ENCODE measurements around the gene LHX3. TPM values are rescaled to one million over a fixed set of nuclear protein-coding genes. Genes with fewer than 3 reads are reported as not detected.

Gene LHX3
- total RNA-seq, 1 donor from 2014 or later = not detected

DNA sequence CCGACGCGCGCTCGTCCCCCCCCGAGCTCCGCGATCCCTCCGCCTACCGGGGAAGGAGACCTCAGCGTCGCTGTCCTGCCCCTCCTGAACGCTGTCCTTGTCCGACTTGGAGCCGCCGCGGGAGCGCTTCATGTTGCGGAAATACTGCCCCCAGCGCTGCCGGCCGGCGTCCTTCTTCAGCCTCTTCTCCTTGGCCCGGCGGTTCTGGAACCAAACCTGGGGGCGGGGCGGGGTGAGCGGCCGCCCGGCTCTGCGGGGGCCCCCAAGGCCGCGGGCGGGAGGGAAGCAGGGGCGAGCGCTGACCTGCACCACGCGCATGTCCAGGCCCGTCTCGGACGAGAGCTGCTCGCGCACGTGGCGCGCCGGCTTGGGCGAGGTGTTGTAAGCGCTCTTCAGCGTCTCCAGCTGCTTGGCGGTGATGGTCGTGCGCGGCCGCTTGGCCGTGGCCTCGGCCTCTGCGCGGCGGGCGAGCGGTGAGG lies 6.3 kb downstream of the LHX3 start:
- ATAC-seq (no peak), DNase-seq (ENCODE audit: low spot score) (no peak)
- intact Hi-C loops (cut with DNase I) = no loop called here

DNA sequence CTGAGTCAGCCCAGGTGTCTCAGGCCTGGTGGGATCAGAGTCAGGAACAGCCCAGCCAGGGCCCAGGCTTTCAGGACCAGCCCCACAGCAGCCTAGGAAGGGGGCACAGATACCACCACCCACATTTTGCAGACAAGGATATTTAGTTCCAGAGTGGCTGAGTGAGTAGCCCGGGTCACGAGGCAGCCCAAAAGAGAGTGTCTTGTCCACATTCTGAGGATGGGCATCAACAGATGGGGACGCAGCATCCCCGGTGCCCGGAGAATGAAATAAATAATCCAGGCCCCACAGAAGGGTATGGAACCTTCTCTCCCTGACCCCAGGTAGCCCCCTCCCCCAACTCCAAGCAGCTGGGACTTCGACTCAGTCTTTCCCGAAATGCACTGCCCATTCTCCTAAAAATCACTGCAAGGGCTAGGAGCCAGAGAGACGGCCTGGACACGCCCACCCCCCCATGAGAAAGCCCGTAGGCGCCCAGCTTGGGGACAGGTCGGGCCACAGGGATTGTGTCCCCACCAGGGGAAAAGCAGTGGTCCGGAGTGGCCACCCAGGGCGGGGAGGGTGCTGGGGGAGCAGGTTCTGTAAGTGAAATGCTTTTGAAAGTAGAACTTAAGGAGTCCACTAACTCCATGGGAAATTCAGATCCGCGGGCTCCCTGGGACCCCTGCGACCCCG lies 6.9 kb downstream of the LHX3 start:
- ATAC-seq (no peak), DNase-seq (ENCODE audit: low spot score) (no peak)
- intact Hi-C loops (cut with DNase I) = no loop called here

DNA sequence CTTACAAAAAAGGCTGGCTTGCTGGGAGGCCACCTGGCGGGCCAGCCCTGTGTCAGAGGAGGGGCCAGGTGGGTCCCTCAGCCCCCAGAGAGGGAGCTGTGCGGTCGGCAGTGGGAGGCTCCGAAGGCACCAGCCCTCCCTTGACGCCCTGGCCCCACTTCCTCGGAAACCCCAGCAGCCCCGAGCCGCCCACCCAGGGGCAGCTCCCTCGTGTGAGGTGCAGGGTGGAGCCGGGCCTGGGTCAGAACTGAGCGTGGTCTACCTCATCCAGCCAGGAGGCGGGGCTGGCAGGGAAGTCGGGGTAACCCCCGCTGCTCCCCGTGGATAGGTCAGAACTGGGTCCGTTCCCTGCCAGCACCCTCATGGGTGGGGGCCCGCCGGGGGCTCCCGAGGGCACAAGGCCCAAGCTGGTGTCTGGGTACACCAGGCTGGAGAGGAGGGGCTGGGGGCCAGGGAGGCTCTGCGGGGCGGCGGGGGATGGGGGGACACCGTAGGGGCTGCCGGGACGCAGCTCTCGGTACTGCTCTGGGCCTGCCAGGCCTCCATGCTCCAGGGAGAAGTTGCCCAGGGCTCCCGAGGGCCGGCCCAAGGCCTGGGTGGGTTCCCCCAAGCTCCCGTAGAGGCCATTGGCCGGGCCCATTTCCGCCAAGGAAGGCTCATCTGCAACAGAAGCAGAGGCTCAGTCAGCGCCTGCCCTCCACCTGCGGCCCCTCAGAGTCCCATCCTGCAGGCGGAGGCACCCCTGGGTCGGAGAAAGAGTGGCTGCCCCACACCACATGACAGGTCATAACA lies 7.6 kb downstream of the LHX3 start:
- DNase-seq (ENCODE audit: low spot score) = no peak
- intact Hi-C loops (cut with DNase I) = no loop called here
- ATAC-seq = peak; percentile 10

DNA sequence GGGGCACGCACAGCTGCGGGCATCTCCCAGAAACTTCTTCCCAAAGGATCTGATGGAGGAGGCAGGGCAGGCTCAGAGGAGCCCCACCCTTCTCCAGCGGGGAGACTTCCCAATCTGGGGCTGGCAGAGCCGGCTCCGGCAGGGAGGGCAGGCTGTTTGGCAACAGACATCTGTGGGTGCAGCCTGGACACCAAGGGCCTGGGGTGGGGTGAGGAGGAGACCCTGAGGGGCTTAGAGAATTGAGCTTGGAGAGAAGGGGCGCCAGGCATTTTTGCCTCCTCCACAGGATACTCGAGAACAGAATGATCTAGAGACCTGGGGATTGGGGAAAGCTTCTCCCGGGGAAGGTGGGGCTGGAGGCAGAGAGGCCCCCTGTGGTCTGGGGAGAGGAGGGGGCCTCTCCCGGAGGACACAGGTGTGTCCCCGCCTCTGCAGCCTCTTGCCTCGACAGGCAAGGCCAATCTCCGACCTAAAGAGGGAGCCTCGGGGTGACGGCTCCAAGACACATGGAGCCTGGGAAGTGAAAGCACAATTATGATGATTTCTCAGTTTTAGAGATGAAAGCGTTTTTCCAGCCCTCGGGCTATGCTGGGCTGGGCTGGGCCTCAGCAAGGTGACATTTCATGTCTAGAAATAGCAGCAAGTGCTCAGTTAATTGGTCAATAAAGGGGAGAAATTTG lies 8.4 kb downstream of the LHX3 start:
- no peak for ATAC-seq
- no peak for DNase-seq (ENCODE audit: low spot score)
- intact Hi-C loops (cut with DNase I) = no loop called here

DNA sequence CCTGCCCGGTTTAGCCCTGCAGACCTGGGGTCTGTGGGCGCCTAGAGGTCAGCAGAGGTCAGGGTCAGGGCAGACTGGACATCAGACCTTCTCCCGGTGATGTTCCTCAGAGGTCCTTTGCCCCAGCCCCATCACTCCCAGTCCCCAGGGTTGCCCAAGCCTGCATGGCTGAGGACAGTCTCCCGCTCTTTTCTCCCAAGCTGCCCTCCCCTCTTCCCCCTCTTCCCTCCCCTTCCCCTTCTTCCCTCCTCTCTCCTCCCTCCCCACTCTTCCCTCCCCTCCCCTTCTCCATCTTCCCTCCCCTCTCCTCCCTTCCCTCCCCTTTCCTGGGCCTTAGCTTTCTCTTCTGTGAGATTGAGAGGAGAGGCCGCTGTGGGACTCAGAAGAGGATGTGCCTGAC lies 10.4 kb downstream of the LHX3 start:
- DNase-seq (ENCODE audit: low spot score) = no peak
- intact Hi-C loops (cut with DNase I) = no loop called here
- ATAC-seq = no peak

DNA sequence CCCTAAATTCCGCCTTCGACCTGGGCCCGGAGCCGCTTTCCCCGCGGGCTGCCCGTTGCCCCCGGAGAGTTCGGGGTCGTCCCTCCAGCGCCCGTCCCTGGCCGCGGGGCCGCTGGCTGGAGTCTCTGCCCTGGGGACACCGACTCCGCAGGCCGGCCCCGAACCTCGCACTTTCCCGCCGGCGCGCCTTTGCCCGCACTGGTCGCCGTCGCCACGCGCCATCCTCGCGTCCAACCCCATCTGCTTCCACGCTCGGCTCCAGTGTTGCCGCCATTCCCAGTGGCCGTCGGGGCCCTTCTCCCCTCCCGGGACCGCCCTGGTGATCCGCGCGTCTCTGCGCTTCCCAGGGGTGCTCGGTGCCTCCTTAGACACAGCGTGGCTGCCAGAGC lies 11.0 kb downstream of the LHX3 start:
- ATAC-seq (no peak), DNase-seq (ENCODE audit: low spot score) (no peak)
- intact Hi-C loops (cut with DNase I) = no loop called here

DNA sequence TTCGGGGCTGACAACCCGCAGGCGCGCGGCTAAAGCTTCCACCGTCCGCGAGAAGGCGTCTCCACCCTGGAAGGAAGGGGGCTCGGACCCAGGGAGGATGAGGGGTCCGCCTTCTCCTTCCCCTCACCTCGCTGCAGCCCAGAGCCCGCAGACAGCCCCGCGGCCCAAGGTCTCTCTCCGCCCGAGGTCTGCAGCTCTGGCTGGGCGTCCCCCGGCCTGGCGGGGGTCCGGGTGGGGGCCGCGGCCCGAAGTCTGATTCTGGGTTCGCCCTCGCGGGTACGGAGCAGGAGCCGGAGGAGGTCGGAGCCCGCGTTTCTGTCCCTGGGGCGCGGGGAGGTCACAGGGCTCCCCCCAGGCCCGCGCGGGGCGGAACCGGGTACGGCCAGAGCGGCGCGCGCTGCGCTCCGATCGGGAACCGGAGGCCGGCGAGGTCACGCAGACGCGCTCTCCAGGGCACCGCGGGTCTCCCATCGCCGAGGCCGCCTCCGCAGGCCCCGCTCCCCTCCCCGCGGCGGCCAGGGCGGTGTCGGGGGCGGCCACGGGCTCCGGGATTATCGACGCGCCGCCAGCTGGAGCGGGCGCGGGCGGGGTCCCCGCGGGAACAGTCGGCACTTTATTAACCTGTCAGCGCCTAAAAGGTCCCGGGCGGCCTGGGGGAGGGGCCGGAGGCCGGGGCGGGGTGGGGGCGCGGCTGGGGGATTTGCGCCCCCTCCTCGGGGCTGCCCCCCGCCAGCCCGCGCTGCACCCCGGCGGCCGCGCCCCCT lies 11.6 kb downstream of the LHX3 start:
- no peak for ATAC-seq
- intact Hi-C loops (cut with DNase I) = no loop called here
- no peak for DNase-seq (ENCODE audit: low spot score)

DNA sequence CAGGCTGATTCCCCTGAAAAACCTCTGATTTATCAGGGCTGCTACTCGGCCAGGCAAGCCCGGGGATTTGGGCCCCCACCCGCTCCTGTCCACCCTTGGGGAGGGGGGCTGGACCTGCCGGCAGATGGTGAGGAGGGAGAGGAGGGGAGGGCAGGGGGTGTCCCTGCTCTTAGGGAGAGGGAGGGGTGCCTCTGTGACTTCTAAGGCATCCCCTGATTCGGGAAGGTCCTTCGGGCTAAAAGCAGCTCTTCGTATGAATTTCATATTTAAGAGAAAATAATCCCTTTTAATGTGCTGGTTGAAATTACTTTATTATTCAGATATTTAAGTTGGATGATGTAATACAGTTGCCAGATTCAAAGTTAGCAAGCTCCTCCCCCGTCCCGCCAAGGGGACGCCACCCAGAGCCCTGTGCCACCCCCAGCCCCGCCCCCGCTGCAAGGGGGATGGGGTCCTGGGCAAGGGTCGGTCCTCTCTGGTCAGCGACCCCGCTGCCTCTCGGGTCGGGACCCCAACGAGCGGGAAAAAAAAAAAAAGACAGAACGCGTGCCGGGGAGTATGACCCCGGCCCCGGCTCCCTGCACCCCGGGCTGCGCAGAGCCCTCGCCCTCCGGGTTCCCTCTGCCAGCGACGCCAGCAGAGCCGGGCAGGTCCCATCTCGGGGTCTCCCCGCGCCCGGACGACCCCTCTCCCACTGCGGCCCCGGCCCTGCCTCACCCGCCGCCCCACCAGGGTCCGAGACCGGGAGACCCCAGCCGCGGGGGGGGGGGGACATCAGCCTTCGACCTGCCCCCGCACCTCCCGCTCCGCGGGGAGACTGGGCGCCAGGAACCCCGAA lies 12.4 kb downstream of the LHX3 start:
- ATAC-seq (no peak), DNase-seq (ENCODE audit: low spot score) (no peak)
- intact Hi-C loops (cut with DNase I) = no loop called here

DNA sequence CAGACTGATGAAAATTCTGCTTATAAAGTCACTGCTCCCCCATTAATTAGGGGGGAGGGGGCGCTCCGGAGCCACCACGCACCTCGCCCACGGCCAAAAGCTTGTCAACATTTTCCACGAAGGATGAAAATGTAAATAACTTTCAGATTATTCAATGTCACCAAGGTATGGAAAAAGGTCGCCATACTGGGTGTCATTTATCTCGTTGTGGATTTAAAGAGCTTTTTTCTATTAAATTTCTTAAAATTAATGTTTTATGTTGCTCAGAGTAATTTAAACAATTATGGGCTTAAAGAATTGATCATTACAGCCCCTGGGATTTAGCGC lies 13.0 kb downstream of the LHX3 start:
- intact Hi-C loops (cut with DNase I) = no loop called here
- DNase-seq (ENCODE audit: low spot score) (no peak), ATAC-seq (no peak)

DNA sequence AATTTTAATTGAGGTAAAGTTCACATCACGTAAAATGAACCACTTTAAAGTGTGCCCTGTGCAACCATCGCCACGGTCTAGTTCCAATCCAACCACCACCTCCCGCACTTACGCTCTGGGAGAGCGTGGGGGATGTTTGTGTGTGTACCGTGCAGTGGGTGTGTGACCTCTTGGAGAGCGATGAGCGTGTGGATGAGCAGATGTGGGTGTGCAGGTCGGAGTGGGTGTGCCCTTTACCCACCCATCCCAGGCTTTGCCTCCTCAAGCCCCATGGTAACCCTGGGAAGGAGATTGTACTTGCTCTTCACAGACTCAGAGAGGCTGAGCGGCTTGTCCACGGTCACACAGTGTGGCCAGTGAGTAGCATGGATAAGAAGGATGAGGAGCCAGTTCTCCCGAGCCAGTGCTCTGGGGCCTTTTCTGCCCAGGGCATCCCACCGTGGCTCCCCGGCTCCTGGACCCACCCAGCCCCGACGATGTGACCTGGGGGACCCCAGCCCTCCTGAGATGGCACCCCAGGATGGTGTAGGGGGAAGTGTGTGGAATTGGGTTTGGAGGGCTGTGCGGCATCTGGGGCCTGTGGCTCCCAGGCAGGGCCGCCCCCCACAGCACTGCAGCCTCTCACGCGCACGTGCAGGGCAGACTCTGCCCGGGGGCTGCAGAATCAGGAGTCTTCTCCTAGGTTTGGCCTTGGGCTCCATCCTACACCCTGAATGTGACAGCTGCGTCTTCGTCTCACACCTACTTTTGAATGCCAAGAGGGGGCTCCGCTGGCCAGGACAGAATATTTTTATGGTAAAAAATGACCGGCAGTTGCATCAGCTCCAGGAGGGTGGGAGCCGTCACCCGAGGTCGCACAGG lies 13.6 kb downstream of the LHX3 start:
- intact Hi-C loops (cut with DNase I) = no loop called here
- ATAC-seq (no peak), DNase-seq (ENCODE audit: low spot score) (no peak)

DNA sequence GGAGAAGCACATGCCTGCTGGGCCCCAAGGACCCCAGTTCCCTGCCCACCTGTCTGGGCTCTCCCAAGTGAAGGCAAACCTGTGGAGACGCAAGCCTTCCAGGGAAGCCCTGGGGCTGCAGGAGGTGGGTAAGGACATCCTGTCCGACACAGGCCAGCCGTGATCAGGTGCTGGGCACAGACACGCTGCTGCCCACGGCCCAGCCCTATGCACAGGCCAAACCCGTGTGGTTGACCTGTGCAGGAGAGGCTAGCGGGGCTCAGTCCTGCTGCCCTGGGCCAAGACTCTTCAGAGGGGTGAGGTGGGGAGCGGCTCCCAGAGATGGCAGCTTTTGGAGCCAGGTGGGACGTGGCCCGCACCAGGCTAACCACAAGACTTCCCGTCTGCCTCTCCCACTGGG lies 14.3 kb downstream of the LHX3 start:
- intact Hi-C loops (cut with DNase I) = no loop called here
- ATAC-seq (no peak), DNase-seq (ENCODE audit: low spot score) (no peak)

DNA sequence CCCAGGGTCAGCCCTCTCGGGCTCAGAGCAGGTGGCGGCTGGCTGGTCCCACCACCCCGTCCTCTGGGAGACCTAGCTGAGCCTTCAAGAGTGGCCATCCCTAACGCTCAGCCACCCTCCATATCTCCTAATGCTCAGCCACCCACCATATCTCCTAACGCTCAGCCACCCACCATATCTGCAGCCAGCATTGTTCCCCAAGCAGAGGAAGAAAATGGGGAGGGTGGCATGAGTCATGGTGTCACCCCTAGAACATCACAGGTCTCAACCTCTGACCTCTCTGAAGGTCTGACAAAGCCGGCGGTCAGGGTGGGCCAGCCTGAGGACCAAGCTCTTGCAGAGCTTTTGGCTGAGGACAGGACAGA lies 14.7 kb downstream of the LHX3 start:
- DNase-seq (ENCODE audit: low spot score) (no peak), ATAC-seq (no peak)
- intact Hi-C loops (cut with DNase I) = no loop called here

DNA sequence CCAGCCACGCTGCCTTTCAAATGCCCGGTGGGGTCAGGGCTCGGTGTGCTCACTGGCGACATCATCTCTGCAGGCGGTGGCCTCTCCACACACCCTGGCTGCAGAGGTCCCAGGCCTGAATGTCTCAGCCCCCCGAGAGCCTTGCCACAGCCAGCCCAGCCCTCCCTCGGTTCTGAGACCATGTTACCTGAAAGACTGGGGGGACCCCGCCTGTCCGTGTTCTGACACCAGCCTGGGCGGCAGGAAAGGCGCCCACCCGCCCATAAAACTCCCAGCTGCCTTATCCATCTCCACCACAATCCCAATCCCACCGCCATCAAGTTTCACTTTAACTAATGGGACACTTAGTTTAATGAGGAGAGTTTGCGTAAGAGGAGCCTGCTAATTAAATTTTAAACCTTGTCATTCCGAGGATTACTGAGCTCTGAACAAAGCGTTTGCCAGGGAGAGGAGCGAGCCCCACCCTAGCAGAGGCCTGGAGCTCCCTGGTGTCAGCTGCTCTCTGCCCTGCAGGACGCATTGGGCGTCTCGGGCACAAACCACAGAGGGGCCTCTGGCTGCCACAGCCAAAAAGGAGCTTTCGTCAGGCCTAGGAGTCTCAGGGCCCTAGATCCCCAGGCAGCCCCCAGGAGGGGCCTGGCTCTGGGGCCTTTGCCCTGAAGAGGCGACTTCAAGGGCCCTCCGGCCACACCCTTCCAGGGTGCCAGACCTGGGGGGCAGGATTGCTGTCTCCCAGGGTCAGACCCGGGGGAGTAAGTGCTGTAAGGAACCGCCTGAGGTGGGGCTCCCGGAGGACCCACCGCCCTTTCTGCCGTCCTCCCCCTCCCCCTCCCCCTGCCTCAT lies 15.3 kb downstream of the LHX3 start:
- intact Hi-C loops (cut with DNase I) = no loop called here
- no peak for ATAC-seq
- DNase-seq (ENCODE audit: low spot score) = no peak

DNA sequence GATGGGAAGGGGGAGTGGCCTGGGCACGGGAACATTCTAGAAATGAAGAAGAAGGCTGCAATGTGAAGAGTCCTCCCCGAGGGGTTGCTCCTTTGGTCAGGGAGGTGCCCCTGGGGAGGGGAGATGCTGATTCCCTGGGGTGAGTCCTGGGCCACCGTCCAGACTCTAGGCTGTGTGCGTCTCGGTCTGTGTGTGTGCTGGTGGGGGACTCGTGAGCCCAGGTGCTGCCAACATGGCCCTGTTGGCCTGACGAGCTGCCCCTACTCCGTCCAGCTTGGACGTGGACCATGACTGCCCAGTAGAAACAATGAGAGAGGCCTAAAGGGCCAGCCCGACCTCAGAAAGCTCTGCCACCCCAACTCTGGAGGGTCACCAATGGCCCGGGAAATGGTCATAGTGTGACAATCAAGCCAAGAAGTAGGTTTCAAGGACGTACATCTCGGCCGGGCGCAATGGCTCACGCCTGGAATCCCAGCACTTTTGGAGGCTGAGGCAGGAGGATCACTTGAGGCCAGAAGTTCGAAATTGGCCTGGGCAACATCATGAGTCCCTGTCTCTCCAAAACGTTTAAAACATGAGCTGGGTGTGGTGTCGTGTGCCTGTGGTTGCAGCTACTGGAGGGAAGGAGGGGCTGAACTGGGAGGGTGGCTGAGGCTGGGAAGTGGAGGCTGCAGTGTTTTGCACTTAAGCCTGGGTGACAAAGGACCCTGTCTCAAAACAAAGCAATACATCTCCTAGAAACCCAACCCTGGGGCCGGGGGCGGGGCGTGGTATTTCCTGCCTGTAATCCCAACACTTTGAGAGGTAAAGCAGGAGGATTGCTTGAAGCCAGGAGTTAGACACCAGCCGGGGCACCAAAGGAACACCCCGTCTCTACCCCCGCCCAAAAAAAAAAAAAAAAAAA lies 17.0 kb downstream of the LHX3 start:
- ATAC-seq = no peak
- intact Hi-C loops (cut with DNase I) = no loop called here

DNA sequence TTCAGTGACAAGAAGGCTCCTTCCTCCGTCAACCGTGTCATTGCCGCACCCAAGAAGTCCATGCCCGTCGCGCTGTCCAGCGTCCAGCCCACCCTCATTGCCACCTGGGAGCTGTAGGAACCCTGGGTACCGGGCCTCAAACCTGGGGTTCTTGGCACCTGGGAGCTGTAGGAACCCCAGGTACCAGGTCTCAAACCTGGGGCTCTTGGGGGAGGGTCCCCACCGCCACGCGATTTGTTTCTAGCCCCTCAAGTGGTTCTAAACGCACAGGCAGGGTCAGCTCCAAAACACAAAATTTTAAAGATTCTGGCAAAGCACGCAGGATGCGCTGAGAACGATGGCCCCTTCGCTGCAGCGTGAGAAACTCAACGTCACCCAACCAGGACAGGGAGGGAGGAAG lies 17.7 kb downstream of the LHX3 start:
- intact Hi-C loops (cut with DNase I) = no loop called here
- no peak for DNase-seq (ENCODE audit: low spot score)
- no peak for ATAC-seq

More for the DNA sequence above, 17.0 kb downstream of the LHX3 start:
- DNase-seq (ENCODE audit: low spot score) = no peak

DNA sequence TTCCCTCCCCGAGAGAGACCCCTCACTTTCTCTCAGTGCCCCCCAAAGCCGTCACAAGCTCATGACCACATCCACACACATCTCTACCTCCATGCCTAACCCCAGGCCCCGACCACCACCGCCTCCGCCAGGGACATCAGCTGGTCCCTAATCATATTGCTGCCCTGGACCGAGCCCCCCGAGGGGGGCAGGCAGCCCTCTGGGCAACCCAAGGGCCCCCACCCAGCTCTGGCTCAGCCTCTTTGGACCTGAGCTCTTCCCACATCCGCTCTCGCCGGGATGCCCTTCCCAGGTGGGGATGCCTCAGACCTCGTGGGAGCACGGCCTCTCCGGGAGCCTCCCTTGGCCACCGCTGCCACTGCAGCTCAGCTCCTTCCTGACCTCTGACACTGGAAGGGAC lies 18.5 kb downstream of the LHX3 start:
- DNase-seq (ENCODE audit: low spot score) = no peak
- intact Hi-C loops (cut with DNase I) = no loop called here
- ATAC-seq = no peak

Data from sciatic nerve (tissue), 2 donors.